WERI-Rb-1 (cell line): ENCODE measurements around the gene PAQR8.

Experiments used
- DNase-seq: peaks from one replicate; pipeline ENCODE4 v3.0.0-alpha.2; 2020
- H3K27ac ChIP-seq: fragments of 250-450 bp; sonication (Bioruptor Pico); 2 replicates; pipeline ENCODE4 v1.5.1; 2020; ENCODE audit warnings: mild to moderate bottlenecking, moderate library complexity
- H3K27me3 ChIP-seq: fragments of 250-450 bp; sonication (Bioruptor Pico); 2 replicates; pipeline ENCODE4 v1.5.1; 2021; ENCODE audit warnings: mild to moderate bottlenecking, low read depth, moderate library complexity; ENCODE audit not compliant: insufficient read depth, severe bottlenecking
- H3K36me3 ChIP-seq: fragments of 250-450 bp; sonication (Bioruptor Pico); 2 replicates; pipeline ENCODE4 v1.5.1; 2020; ENCODE audit warnings: mild to moderate bottlenecking, moderate library complexity
- H3K4me3 ChIP-seq: 2 replicates; pipeline ENCODE4 v1.5.1; 2011; ENCODE audit warnings: low read depth, mild to moderate bottlenecking, control low read depth, low read length
- H3K9me3 ChIP-seq: fragments of 250-450 bp; sonication (Bioruptor Pico); 2 replicates; pipeline ENCODE4 v1.5.1; 2021; ENCODE audit warnings: mild to moderate bottlenecking, moderate library complexity; ENCODE audit not compliant: severe bottlenecking
- CTCF ChIP-seq: IDR thresholded peaks from 2 replicates; pipeline ENCODE4 v1.5.1; 2011; ENCODE audit warnings: low read depth, mild to moderate bottlenecking, control low read depth, inconsistent platforms, low read length

The PAQR8 gene

GRCh38 chr6:52365317-52365716 is 3.4 kb downstream of the PAQR8 start:
- no peak for TF ChIP-seq CTCF
- Histone ChIP-seq H3K27ac (no peak overlapping the region), H3K27me3 (no peaks in the 10 kb centered on the region), H3K4me3 (no peak overlapping the region), H3K36me3 (no peaks in the 10 kb centered on the region; the same call in 1 of the 2 replicates), H3K9me3 (no peaks in the 10 kb centered on the region)
- no peak for DNase-seq

DNA sequence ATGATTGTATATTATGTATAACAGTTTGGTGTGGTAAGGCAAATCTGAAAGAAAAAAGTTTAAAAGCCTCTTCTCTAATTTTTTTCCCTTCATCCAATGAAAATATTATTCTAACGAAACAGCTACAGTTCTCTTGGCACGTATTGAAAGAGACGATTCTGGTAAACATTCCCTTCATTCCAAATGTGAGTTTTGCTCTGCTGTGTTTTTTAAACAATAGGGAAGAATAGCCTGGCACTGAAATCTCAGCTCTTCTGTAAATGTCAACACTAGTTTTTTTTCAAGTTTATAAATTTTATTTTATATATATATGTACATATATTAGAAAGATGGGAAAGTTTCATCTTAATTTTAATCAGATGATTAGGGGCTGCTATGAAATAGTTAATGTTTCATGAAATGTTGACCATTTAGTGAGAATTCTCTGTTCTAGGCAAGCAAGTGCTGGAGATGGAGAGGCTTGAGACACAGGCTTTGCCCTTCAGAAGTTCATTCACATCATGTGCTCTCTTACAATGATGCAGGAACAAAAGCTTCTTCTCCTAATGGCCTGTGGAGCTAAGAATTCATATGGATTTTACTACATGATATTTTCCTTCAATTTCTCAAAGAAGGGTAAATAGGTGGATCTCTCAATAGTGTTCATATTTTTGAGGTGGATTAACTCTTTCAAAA is 4.1 kb downstream of the PAQR8 start:
- DNase-seq = no peak
- no peak for TF ChIP-seq CTCF
- H3K9me3 ChIP-seq = no peaks in the 10 kb centered on the region
- no peak overlapping the region for H3K27ac ChIP-seq
- no peaks in the 10 kb centered on the region; the same call in 1 of the 2 replicates for H3K36me3 ChIP-seq
- no peaks in the 10 kb centered on the region for H3K27me3 ChIP-seq
- H3K4me3 ChIP-seq = no peak overlapping the region

- no peaks in the 10 kb centered on the region for H3K9me3 ChIP-seq
- no peak overlapping the region for H3K27ac ChIP-seq
- TF ChIP-seq CTCF = no peak
- H3K4me3 ChIP-seq = no peak overlapping the region
- no peaks in the 10 kb centered on the region for H3K27me3 ChIP-seq
- no peak for DNase-seq
- H3K36me3 ChIP-seq = no peaks in the 10 kb centered on the region; the same call in 1 of the 2 replicates
These were observed 6.1 kb downstream of the PAQR8 start for GRCh38 chr6:52368002-52368401.

DNA sequence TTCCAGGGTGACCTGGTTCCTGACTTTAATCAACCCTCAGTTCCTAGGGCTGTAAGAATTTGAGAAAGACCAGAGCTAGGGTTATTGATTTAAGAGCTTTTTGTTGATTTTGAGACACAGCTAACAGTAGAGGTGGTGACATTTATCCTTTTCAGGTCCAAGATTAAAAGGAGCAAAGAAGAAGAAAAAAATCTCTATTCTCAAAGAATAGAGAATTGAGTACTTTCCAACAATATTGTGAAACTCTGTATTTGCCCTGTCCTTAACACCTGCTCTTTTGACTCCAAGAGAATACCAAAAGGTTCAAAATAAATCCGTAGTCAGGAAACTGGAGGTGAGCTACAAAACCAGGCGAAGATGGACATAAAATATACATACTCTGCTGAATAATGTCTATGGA is 7.3 kb downstream of the PAQR8 start:
- Histone ChIP-seq H3K9me3 (peaks cover 6% of the 10 kb centered on the region), H3K27ac (no peak overlapping the region), H3K36me3 (no peaks in the 10 kb centered on the region; the same call in 1 of the 2 replicates), H3K4me3 (no peak overlapping the region), H3K27me3 (no peaks in the 10 kb centered on the region)
- no peak for TF ChIP-seq CTCF
- no peak for DNase-seq

DNA sequence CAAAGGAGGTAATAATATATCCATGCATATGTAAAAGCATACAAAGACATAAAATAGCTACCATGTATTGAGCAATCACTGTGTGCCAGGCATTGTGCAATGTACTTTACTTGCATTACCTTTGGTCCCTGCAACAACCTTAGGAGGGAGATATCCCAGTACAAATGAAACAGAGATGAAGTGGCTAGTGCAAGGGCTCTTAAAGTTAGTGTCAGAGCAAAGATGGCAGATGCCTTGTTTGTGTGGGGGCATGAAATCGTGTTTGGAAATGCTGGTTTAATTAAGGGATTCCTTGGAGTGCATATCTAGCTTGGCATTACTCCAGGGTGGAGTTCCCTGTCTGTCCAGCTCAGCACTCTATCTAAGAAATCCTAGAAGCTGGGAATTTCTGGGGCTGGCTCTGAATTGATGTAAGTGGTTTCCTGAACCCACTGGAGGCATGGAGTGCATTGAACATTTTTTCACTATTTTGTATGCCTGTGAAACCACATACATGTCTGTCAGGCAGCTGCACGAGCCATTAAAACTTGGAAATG is 9.8 kb downstream of the PAQR8 start:
- H3K36me3 ChIP-seq = no peaks in the 10 kb centered on the region
- no peak for DNase-seq
- no peaks in the 10 kb centered on the region for H3K27me3 ChIP-seq
- no peak for TF ChIP-seq CTCF
- H3K4me3 ChIP-seq = no peak overlapping the region
- H3K27ac ChIP-seq = no peak overlapping the region
- H3K9me3 ChIP-seq = peaks cover 8% of the 10 kb centered on the region

DNA sequence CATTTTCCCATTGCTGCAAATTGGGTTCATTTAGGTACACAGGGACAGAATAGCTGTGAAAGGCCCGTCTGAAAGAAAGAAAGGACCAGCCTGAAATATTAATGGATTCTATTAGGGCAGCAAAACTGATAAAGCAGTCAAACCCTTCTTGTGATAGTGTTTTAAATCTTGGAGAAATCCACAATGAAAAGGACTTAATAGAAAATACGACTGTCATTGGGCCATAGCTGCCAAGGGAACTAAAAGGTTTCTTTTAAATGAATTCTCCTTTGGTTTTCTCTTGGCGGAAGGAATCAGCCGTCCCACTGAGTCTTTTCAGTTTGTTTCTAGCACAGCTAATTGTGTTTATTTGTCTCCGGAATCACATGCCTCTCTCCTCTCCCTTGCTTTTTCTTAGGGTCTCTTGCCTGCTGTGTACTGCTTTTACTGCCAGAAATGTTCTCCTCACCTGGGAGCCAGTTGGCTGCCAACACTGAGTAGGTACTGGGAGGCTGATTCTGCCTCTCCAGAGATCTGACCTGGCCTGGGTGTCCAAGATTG is 11.3 kb downstream of the PAQR8 start:
- H3K27me3 ChIP-seq = no peaks in the 10 kb centered on the region
- DNase-seq = no peak
- no peaks in the 10 kb centered on the region for H3K36me3 ChIP-seq
- peaks cover 8% of the 10 kb centered on the region for H3K9me3 ChIP-seq
- TF ChIP-seq CTCF = no peak
- no peak overlapping the region for H3K4me3 ChIP-seq
- H3K27ac ChIP-seq = no peak overlapping the region
